Endothelial cell of umbilical vein (primary cell): ENCODE results near the gene DIAPH1. TPM values are rescaled to one million over a fixed set of nuclear protein-coding genes. Genes with fewer than 3 reads are reported as not detected.

Experiments
- BruUV-seq: library from RNA; stranded (reverse); fragments of 400-500 nt; replicated peaks from 2 replicates; lab custom pipeline; 2021; lab: Mats Ljungman, UMichigan
- CTCF ChIA-PET: fragments of 300-600, 350-600 bp; sonication (Branson Sonifier 250); formaldehyde crosslinking; loops from one replicate; lab custom pipeline; 2021; ENCODE audit warnings: antibody characterized with exemption, inconsistent platforms; lab: Charles Lee
- POLR2A ChIA-PET: fragments of 300-600, 350-600 bp; sonication (Branson Sonifier 250); formaldehyde crosslinking; loops from one replicate; lab custom pipeline; 2021; ENCODE audit warnings: antibody characterized with exemption, inconsistent platforms; lab: Charles Lee
- DNase-seq: peaks from one replicate; pipeline ENCODE4 v3.0.0-alpha.2; 2011; ENCODE audit warnings: low read depth, low spot score
- FAIRE-seq: peaks from 2 replicates; lab custom pipeline; 2011; peaks lifted over from hg19 to GRCh38; lab: Jason Lieb, UNC
- H2AFZ ChIP-seq: 2 replicates; pipeline ENCODE4 v1.6.0; 2012; ENCODE audit warnings: low read depth, low read length, control low read depth, inconsistent platforms
- H3K27ac ChIP-seq: 2 replicates; pipeline ENCODE4 v1.5.1; 2011; ENCODE audit warnings: low read depth, mild to moderate bottlenecking, control low read depth, low read length, moderate library complexity; ENCODE audit not compliant: insufficient read depth
- H3K27me3 ChIP-seq, 2 experiments: 2 replicates each; pipeline versions ENCODE4 v1.6.0 to v1.6.1; 2011; ENCODE audit warnings: low read length in 2 of 2, mixed read lengths in 1 of 2; ENCODE audit not compliant: control insufficient read depth in 2 of 2, insufficient read depth in 2 of 2
- H3K36me3 ChIP-seq, 2 experiments: 2 replicates in 1 of 2; 3 replicates in 1 of 2; pipeline ENCODE4 v1.5.1; 2011; ENCODE audit warnings: low read length in 2 of 2, mild to moderate bottlenecking in 1 of 2, moderate library complexity in 1 of 2; ENCODE audit not compliant: control insufficient read depth in 2 of 2, insufficient read depth in 2 of 2; ENCODE audit errors: extremely low read depth in 1 of 2
- H3K4me1 ChIP-seq: 3 replicates; pipeline ENCODE4 v1.5.1; 2011; ENCODE audit warnings: mild to moderate bottlenecking, low read length; ENCODE audit not compliant: control insufficient read depth, insufficient read depth; ENCODE audit errors: extremely low read depth
- H3K4me2 ChIP-seq: 2 replicates; pipeline ENCODE4 v1.6.1; 2011; ENCODE audit warnings: low read length, control low read depth, mixed read lengths; ENCODE audit not compliant: insufficient read depth
- H3K4me3 ChIP-seq, 3 experiments: fragments of 200-600 bp in 1 of 3; sonication (generic), shearing (Covaris generic) in 1 of 3; replicated peaks in 1 of 3; 2 replicates each; pipeline ENCODE4 v1.5.1; 2011 to 2016; ENCODE audit warnings: control low read depth in 3 of 3, low read length in 3 of 3, mild to moderate bottlenecking in 2 of 3, inconsistent platforms in 1 of 3, low read depth in 1 of 3, moderate library complexity in 1 of 3; ENCODE audit not compliant: insufficient read depth in 1 of 3
- H3K79me2 ChIP-seq: 2 replicates; pipeline ENCODE4 v1.6.0; 2012; ENCODE audit warnings: low read length, inconsistent platforms; ENCODE audit not compliant: control insufficient read depth, insufficient read depth
- H3K9ac ChIP-seq: replicated peaks from 2 replicates; pipeline ENCODE3; 2011; ENCODE audit warnings: low read length, control low read depth; ENCODE audit not compliant: insufficient read depth; ENCODE audit errors: extremely low read depth
- H3K9me1 ChIP-seq: replicated peaks from 3 replicates; pipeline ENCODE4 v1.6.0; 2011; ENCODE audit warnings: mild to moderate bottlenecking, low read length; ENCODE audit not compliant: control insufficient read depth, insufficient read depth; ENCODE audit errors: extremely low read depth
- H3K9me3 ChIP-seq: replicated peaks from 2 replicates; pipeline ENCODE4 v1.5.1; 2012; ENCODE audit warnings: low read length, inconsistent platforms; ENCODE audit not compliant: control insufficient read depth, insufficient read depth
- H4K20me1 ChIP-seq: replicated peaks from 2 replicates; pipeline ENCODE3; 2011; ENCODE audit warnings: mild to moderate bottlenecking, low read length; ENCODE audit not compliant: control insufficient read depth, insufficient read depth; ENCODE audit errors: extremely low read depth
- CTCF ChIP-seq, 2 donors: IDR thresholded peaks; 1 replicate in 1 of 2; 2 replicates in 1 of 2; pipeline ENCODE4 v1.5.1; 2011; ENCODE audit warnings: low read length in 2 of 2, mild to moderate bottlenecking in 2 of 2, moderate library complexity in 2 of 2, control low read depth in 1 of 2, inconsistent platforms in 1 of 2, low read depth in 1 of 2; ENCODE audit not compliant: insufficient read depth in 1 of 2; ENCODE audit errors: extremely low read depth in 1 of 2
- EZH2 ChIP-seq: IDR thresholded peaks from 2 replicates; pipeline ENCODE4 v1.6.1; 2012; ENCODE audit warnings: borderline replicate concordance, low read depth, mild to moderate bottlenecking, moderate library complexity, low read length, inconsistent platforms; ENCODE audit not compliant: severe bottlenecking
- FOS ChIP-seq: IDR thresholded peaks from 2 replicates; pipeline ENCODE4 v1.6.1; 2011; ENCODE audit warnings: mild to moderate bottlenecking, low read length, moderate library complexity, borderline replicate concordance; ENCODE audit not compliant: insufficient read depth
- GATA2 ChIP-seq: IDR thresholded peaks from 2 replicates; pipeline ENCODE4 v1.7.0; 2011; ENCODE audit warnings: low read depth, mild to moderate bottlenecking, moderate library complexity, mixed read lengths, low read length; ENCODE audit not compliant: insufficient read length, insufficient read depth
- JUN ChIP-seq: IDR thresholded peaks from 2 replicates; pipeline ENCODE4 v1.6.1; 2011; ENCODE audit warnings: borderline replicate concordance, low read depth; ENCODE audit not compliant: insufficient read length, insufficient read depth
- MAX ChIP-seq: IDR thresholded peaks from 2 replicates; pipeline ENCODE4 v1.6.1; 2011; ENCODE audit not compliant: insufficient read depth, insufficient read length
- MYC ChIP-seq: IDR thresholded peaks from one replicate; pipeline ENCODE4 v1.6.1; 2011; ENCODE audit warnings: mild to moderate bottlenecking, low read depth, low read length
- POLR2A ChIP-seq: IDR thresholded peaks from 2 replicates; pipeline ENCODE4 v1.6.1; 2012; ENCODE audit warnings: low read depth, mild to moderate bottlenecking, control low read depth, low read length
- POLR2AphosphoS5 ChIP-seq: IDR thresholded peaks from 2 replicates; pipeline ENCODE4 v1.6.1; 2012; ENCODE audit warnings: low read depth, mild to moderate bottlenecking, control low read depth, low read length, moderate library complexity; ENCODE audit not compliant: insufficient read depth
- dilution Hi-C: fragments of 300-500 bp; cut with MboI; formaldehyde crosslinking; loops from one replicate; pipeline ENCODE4 v1.15.0; 2019; ENCODE audit warnings: low sequenced_read_pairs; ENCODE audit not compliant: extremely low pct_ligation_motif_present
- intact Hi-C: fragments of 100-400 bp; cut with micrococcal nuclease; formaldehyde crosslinking; loops from one replicate; pipeline ENCODE4 v1.10.0; 2022
- polyA plus RNA-seq, 4 experiments: library from polyadenylated mRNA; depleted of rRNA in 3 of 4; stranded (reverse) in 3 of 4; unstranded in 1 of 4; fragments of >200 nt; gene quantifications; 2 replicates each; pipeline versions ENCODE4 v1.2.1 to v1.2.3, GENCODE V29; 2011 to 2012; ENCODE audit warnings: missing spikeins in 1 of 4
- total RNA-seq: library from RNA; stranded (reverse); gene quantifications from 2 replicates; pipeline ENCODE4 v1.2.3, GENCODE V29; 2021

Gene DIAPH1
- total and polyA plus RNA-seq, 2 donors (not counting 3 experiments of a cell fraction or from before 2014, with no cell fraction given) = 68.6 to 105 TPM

- dilution Hi-C loops = no loop called here
- H3K27ac ChIP-seq = no peak overlapping the region
- POLR2A ChIA-PET = no interaction called here
- H3K79me2 ChIP-seq = no peaks in the 10 kb centered on the region
- no peak overlapping the region for H2AFZ ChIP-seq
- no peaks in the 10 kb centered on the region for H3K9me1 ChIP-seq
- no peak overlapping the region for H3K4me3 ChIP-seq
- H4K20me1 ChIP-seq = no peaks in the 10 kb centered on the region
- no peak overlapping the region for H3K4me2 ChIP-seq
- H3K9ac ChIP-seq = no peak overlapping the region
- CTCF ChIA-PET = interaction anchor here (1.0 to 3.0 kb wide), 11 partner anchors 9 to 373 kb away, joined by 3 to 28 read pairs (median 11); partner anchors contain the start of genes PCDHB10, PCDHGA12, PCDHGA2 and PCDHGA4
- TF ChIP-seq MYC (no peak), MAX (no peak), FOS (no peak), EZH2 (no peak), POLR2A (no peak), GATA2 (no peak), CTCF (IDR thresholded peaks at IDR 0.05; ENCODE audit: extremely low read depth in 1 of 2, insufficient read depth in 1 of 2, low read depth in 1 of 2, low read length in 2 of 2) (no peak), JUN (no peak), POLR2AphosphoS5 (no peak)
- H3K36me3 ChIP-seq = peaks cover 2 to 3% of the 10 kb centered on the region in 2 experiments
- intact Hi-C loops = no loop called here
- peaks cover 7% of the 10 kb centered on the region for H3K4me1 ChIP-seq
- no peaks in the 10 kb centered on the region for H3K27me3 ChIP-seq
- BruUV-seq = no TSS peak
- FAIRE-seq = no peak
- no peaks in the 10 kb centered on the region for H3K9me3 ChIP-seq
- no peak for DNase-seq
Observed at GRCh38 chr5:141565826-141566570, 52.8 kb downstream of the DIAPH1 start.
